Measurements from ENCODE around the gene ICOS. TPM values are rescaled to one million over a fixed set of nuclear protein-coding genes. Genes with fewer than 3 reads are reported as not detected.
"Not testable (repeated sequence)": the region's sequence is repeated elsewhere in the genome, so short reads cannot be mapped to it uniquely, and the experiment has no call there.

Gene ICOS
- total RNA-seq, 4 donors from 2014 or later: 0.75 to 3.2 (median 1.0) TPM; not detected in 1

DNA sequence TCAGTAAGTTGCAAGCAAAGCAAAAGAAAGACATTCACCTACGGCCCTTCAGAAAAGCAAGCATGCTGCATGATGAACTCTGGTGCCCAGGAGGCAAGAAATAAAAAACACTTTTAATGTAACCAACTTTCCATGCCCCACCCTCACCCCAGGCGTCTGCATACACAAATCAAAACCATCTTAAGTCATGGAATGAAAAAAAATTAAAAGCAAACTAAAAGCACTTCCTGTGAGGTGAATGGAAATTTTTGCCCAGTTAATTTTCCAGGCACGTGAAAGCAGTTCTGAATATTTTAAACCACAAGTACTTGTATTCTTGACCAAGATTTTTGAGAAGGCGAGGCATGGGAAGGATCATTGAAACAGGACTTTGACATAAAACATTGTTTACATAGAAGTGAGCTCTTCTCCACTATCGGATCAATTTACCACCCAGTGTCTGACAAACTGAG lies 2.5 kb upstream of the ICOS start:
- TF ChIP-seq, protein P1, sequence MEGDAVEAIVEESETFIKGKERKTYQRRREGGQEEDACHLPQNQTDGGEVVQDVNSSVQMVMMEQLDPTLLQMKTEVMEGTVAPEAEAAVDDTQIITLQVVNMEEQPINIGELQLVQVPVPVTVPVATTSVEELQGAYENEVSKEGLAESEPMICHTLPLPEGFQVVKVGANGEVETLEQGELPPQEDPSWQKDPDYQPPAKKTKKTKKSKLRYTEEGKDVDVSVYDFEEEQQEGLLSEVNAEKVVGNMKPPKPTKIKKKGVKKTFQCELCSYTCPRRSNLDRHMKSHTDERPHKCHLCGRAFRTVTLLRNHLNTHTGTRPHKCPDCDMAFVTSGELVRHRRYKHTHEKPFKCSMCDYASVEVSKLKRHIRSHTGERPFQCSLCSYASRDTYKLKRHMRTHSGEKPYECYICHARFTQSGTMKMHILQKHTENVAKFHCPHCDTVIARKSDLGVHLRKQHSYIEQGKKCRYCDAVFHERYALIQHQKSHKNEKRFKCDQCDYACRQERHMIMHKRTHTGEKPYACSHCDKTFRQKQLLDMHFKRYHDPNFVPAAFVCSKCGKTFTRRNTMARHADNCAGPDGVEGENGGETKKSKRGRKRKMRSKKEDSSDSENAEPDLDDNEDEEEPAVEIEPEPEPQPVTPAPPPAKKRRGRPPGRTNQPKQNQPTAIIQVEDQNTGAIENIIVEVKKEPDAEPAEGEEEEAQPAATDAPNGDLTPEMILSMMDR (IDR thresholded peaks at IDR 0.05): no peak
- no peak for DNase-seq (ENCODE audit: low spot score)
- ATAC-seq (ENCODE audit: low FRiP score): no peak

DNA sequence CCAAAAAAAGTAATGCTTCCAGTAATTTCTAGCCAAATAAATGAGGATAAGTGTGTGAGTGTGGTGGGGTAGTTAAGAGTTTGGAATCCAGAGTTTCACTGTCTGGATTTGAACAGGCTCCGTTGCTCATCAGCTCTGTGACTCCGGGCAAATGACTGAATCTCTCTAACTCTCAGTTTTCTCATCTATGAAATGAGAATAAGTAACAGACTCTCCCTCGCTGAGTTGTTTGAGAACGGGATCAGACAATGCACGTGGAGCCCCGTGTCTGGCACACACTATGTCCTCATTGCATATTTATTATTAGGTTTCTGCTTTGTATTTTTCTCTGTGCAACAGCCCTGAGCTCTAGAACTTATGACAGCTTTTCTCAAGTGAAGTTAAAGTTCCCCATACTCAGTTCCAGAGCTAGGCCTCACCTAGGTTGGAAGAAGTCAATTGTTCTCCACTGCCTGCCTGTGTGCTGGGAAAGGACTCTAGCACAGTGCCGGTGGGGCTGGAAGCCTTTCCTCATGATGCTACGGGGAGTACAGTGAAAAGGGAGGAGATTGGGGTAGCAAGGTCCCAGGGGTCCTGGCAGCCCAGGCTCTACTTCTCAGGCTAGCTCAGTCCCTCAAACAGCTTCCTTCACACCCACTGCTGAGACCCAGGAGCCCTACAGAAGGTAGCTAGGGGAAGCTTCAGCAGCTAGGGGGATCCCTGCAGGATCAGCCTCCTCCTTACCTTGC lies 1.7 kb upstream of the ICOS start:
- ATAC-seq (ENCODE audit: low FRiP score) (no peak), DNase-seq (ENCODE audit: low spot score) (no peak)
- TF ChIP-seq, protein P1 (IDR thresholded peaks at IDR 0.05): no peak

DNA sequence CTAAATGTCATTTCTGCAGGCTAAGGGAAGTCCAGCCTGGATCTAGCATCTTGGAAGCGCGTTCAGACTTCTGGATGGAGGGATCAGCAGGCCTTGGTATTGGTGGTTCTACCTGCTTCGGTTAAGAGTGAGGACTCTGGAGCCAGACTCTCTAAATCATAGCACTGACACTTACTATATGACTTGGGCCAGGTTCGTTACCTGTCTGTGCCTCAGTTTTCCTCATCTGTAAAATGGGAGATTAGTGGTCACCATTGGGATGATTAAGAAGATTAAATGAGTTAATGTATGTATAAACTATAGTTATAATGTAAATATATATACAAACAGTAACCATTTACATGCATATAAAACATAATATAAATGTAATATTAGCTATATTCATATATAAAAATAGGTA lies 995 bp upstream of the ICOS start:
- TF ChIP-seq, protein P1 (IDR thresholded peaks at IDR 0.05): no peak
- no peak for ATAC-seq (ENCODE audit: low FRiP score)
- DNase-seq (ENCODE audit: low spot score): no peak

DNA sequence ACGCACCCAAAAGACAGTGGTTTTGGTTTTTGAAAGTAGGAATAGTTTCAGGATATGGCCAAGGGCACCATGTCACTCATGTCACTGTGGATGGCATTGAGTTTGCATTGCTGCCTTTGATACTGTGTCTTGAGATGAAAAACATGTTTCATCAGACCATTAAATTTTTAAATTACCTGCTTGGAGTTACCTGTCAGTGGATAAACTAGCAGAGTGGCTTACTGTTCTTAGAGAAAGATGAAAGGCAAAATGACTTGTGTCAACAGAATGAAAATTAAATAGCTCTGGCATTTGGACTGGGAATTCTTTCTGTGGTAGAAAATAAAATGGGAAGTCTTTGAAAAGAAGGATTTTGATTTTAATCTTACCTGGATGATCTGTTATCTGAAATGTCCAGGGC lies 386 bp downstream of the ICOS start:
- TF ChIP-seq, protein P1 (IDR thresholded peaks at IDR 0.05): no peak
- DNase-seq (ENCODE audit: low spot score): no peak
- ATAC-seq (ENCODE audit: low FRiP score): no peak

DNA sequence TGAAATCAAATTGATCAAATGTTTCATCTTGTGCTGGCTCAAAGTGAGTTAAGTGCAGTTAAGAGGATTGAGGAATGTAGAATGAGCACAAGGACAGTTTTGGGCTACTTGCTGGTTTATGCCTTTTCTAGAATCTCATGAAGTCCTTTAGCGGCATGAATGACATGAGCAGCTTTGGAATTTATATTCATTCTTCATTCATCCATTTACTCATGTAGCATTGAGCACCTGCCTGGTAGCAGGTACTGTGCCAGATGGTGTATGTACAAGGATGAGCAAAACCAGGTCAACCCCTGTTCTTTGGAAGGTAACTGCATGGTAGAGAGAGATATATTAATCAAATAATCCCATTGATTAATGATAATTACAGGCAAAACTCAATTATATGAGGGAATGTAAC lies 1.2 kb downstream of the ICOS start:
- TF ChIP-seq, protein P1 (IDR thresholded peaks at IDR 0.05): no peak
- DNase-seq (ENCODE audit: low spot score): no peak
- ATAC-seq (ENCODE audit: low FRiP score): no peak

DNA sequence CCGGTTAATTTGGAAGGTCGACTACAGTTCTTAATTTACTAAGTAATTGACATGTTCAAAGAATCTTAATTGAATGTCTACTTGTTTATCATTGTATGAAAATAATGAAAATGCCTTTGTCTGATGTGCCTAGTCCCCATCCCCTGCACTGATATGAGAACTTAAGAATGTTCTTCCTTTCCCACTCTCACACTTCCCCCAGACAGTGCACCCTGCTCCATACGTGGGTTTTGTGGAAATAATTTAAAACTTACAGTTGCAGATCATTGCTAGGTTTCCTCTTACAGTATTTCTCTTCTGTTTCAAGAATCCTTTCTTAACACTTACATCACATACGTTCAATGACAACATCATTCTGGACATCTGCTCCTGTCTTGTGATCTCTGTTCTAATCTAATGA lies 3.5 kb downstream of the ICOS start:
- no peak for DNase-seq (ENCODE audit: low spot score)
- no peak for ATAC-seq (ENCODE audit: low FRiP score)
- TF ChIP-seq, protein P1 (IDR thresholded peaks at IDR 0.05): no peak

DNA sequence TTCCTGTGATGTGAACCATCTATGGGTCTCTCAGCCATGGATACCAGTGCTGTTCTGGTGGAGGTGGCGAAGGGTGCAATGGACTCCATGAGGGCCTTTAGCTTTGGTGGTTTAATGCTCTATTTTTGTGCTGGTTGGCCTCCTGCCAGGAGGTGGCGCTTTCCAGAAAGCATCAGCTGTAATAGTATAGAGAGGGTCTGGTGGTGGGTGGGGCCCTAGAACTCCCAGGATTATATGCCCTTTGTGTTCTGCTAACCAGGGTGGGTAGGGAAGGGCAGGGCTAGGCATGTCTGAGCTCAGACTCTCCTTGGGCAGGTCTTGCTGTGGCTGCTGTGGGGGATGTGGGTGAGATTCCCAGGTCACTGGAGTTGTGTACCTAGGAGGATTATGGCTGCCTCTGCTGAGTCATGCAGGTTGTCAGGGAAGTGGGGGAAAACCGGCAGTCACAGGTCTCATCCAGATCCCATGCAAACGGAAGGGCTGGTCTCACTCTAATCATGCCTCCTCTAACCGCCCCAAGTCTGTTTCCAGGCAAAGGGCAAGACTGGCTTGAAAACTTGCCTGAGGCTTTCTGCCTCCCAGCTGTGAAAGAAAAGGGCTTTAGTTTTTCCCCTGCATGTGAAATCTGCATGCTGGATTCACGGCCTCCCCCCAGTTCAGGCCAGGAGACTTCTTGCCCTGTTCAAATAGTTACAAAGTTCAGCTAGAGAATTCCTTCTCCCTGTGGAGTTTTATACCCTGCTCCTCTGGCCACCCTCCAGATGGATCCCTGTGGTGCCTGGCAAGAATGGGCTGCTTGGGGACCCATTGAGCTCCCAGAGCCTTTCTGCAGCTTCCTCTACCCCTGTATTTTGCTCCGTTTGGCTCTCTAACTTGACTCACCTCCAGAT lies 7.2 kb downstream of the ICOS start:
- ATAC-seq (ENCODE audit: low FRiP score); DNase-seq (ENCODE audit: low spot score): not testable (repeated sequence)

Data from omental fat pad (tissue), 4 donors.